Body of pancreas (tissue), 4 donors: ENCODE data around the gene MYCN. TPM values are rescaled to one million over a fixed set of nuclear protein-coding genes. Genes with fewer than 3 reads are reported as not detected.

Experiments used
- ATAC-seq: fragments of 150-250 bp; one replicate; pipeline ENCODE4 v1.9.1; 2016
- DNase-seq, 4 donors: peaks; one replicate each; pipeline ENCODE4 v3.0.0-alpha.2; 2019
- H3K27ac ChIP-seq, 4 donors: fragments of 200-600 bp; sonication (generic); 1 replicate in 3 of 4; 2 replicates in 1 of 4; pipeline versions ENCODE4 v1.5.1 to v1.6.1; 2016 to 2019; ENCODE audit warnings: mild to moderate bottlenecking in 1 of 4, mixed read lengths in 1 of 4, moderate library complexity in 1 of 4
- H3K27me3 ChIP-seq, 2 donors: fragments of 200-600 bp; sonication (generic); one replicate each; pipeline ENCODE4 v1.6.0; 2016; ENCODE audit warnings: mild to moderate bottlenecking in 1 of 2
- H3K36me3 ChIP-seq, 2 donors: fragments of 200-600 bp; sonication (generic); replicated peaks in 1 of 2; 2 replicates each; pipeline ENCODE4 v1.5.1; 2016; ENCODE audit warnings: low read depth in 2 of 2; ENCODE audit not compliant: insufficient read depth in 1 of 2
- H3K4me1 ChIP-seq: fragments of 200-600 bp; sonication (generic); one replicate; pipeline ENCODE4 v1.6.0; 2016
- H3K4me3 ChIP-seq, 2 donors: fragments of 200-600 bp; sonication (generic); 1 replicate in 1 of 2; 2 replicates in 1 of 2; pipeline ENCODE4 v1.5.1; 2016 to 2019
- H3K9me3 ChIP-seq, 3 donors: fragments of 200-600 bp; sonication (generic); 1 replicate in 2 of 3; 2 replicates in 1 of 3; pipeline ENCODE4 v1.5.1; 2016
- POLR2A ChIP-seq, 3 donors: fragments of 450-650 bp; IDR thresholded peaks; one replicate each; pipeline ENCODE4 v1.6.1; 2016; ENCODE audit warnings: antibody characterized with exemption in 3 of 3, mild to moderate bottlenecking in 2 of 3
- WGBS, 2 donors: methylation state at CpG; one replicate each; pipeline ENCODE4 v1.1.5; 2017; 5-methylcytosine and 5-hydroxymethylcytosine counted together
- intact Hi-C: fragments of 100-400 bp; cut with DNase I; formaldehyde crosslinking; loops from one replicate; pipeline ENCODE4 v1.15.1; 2023
- small RNA-seq: library from RNA; depleted of rRNA; stranded (forward); fragments of <200 nt; gene quantifications from one replicate; pipeline ENCODE3, GENCODE V24; 2016
- total RNA-seq, 2 donors: library from RNA; depleted of rRNA; stranded (reverse); fragments of >200 nt; gene quantifications; one replicate each; pipeline ENCODE4 v1.1.0, GENCODE V29; 2016
- TF ChIP-seq, protein P1 (sequence below), 7 experiments: fragments of 450-650 bp in 4 of 7; fragments of 200-600 bp in 3 of 7; sonication (generic) in 3 of 7; IDR thresholded peaks; one replicate each; pipeline ENCODE4 v1.5.1; 2016 to 2019; ENCODE audit warnings: antibody characterized with exemption in 7 of 7

The MYCN gene
- total RNA-seq, 2 donors from 2014 or later: not detected

DNA sequence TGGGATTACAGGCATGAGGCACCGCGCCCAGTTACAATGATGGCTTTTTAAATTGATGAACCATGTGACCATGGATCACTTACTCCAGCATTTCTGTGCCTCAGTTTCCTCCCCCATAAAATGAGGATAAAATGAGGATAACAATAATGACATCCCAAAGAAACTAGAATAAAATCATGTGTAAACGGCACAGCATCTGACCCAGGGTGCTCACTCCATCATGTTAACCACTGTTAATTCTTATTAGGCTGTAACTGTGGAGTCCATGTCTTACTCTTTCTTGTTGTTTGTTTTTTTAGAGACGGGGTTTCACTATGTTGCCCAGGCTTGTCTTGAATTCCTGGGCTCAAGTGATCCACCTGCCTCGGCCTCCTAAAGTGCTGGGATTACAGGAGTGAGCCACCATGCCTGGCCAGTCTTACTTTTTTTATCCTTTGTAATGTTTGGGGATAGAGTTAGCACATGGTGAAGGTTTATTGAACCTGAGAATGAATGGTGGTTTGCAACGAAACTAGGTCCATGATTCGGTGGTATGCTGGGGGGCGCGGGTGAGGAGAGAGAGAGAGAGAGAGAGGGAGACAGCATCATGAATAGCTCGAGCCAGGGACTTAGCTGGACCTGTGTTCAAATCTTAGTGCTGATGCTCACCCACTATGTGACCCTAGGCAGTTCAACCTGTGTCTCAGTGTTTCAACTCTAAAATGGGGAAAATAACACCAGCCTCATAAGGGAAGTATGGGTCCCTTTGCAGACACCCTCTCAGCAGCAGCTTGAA, 52.3 kb downstream of the MYCN start:
- Histone ChIP-seq H3K27me3 (no peaks in the 10 kb centered on the region), H3K4me1 (no peaks in the 10 kb centered on the region), H3K4me3 (no peak overlapping the region), H3K9me3 (no peaks in the 10 kb centered on the region), H3K27ac (no peak overlapping the region), H3K36me3 (no peaks in the 10 kb centered on the region)
- 72 to 83% methylated on average over 10 of the region's 10 CpGs for WGBS, 2 donors
- DNase-seq: no peak
- intact Hi-C loops: no loop called here
- TF ChIP-seq POLR2A (IDR thresholded peaks at IDR 0.05): no peak
- TF ChIP-seq, protein P1, sequence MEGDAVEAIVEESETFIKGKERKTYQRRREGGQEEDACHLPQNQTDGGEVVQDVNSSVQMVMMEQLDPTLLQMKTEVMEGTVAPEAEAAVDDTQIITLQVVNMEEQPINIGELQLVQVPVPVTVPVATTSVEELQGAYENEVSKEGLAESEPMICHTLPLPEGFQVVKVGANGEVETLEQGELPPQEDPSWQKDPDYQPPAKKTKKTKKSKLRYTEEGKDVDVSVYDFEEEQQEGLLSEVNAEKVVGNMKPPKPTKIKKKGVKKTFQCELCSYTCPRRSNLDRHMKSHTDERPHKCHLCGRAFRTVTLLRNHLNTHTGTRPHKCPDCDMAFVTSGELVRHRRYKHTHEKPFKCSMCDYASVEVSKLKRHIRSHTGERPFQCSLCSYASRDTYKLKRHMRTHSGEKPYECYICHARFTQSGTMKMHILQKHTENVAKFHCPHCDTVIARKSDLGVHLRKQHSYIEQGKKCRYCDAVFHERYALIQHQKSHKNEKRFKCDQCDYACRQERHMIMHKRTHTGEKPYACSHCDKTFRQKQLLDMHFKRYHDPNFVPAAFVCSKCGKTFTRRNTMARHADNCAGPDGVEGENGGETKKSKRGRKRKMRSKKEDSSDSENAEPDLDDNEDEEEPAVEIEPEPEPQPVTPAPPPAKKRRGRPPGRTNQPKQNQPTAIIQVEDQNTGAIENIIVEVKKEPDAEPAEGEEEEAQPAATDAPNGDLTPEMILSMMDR (IDR thresholded peaks at IDR 0.05): no peak
- ATAC-seq: no peak

DNA sequence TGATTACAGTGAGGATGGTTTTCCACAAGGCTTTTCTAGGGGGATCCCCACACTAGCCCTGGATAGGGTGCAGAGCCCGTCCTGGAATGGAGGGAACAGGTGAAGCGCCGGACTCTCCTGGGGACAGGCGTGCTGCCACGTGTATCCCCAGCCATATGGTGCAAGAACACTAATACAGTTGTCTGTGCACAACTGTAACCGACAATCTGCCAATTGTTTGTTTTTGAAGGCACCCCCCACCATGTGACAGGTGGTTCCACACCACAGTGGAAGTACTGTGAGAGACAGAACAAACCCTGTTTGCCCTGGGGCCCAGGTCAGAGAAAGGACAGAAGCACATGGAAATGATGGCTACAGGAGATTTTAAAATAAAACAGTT, 52.9 kb downstream of the MYCN start:
- intact Hi-C loops: no loop called here
- no peaks in the 10 kb centered on the region for H3K9me3 ChIP-seq
- H3K4me3 ChIP-seq: no peak overlapping the region
- no peaks in the 10 kb centered on the region for H3K4me1 ChIP-seq
- ATAC-seq: no peak
- no peaks in the 10 kb centered on the region for H3K27me3 ChIP-seq
- 53 to 64% methylated on average over 5 to 6 of the region's 6 CpGs for WGBS, 2 donors
- H3K27ac ChIP-seq: no peak overlapping the region
- TF ChIP-seq, protein P1 (IDR thresholded peaks at IDR 0.05): no peak
- TF ChIP-seq POLR2A (IDR thresholded peaks at IDR 0.05): no peak
- no peaks in the 10 kb centered on the region for H3K36me3 ChIP-seq
- no peak for DNase-seq

DNA sequence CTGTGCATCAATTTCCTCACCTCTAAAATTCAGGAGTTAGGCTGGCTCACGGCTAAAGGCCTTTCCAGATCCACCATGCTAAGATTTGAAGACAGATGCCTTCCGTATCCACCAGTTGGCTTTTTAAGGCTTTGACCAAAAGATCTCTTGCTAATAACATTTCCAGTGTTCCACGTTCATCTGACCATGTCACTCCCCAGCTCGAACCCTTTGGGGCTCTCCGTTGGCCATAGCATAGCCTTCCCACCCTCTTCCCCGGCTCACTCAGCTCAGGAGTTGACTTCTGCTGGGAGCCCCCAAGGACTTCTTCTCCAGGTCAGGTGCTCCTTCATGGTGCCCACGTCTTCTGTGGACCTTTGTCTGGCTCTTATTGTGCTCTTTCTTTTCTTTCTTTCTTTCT, 53.3 kb downstream of the MYCN start:
- no peaks in the 10 kb centered on the region for H3K36me3 ChIP-seq
- no peak for DNase-seq
- ATAC-seq: no peak
- no peaks in the 10 kb centered on the region for H3K27me3 ChIP-seq
- WGBS, 2 donors: 67 to 80% methylated on average over 7 of the region's 7 CpGs
- no peaks in the 10 kb centered on the region for H3K9me3 ChIP-seq
- H3K4me3 ChIP-seq: no peak overlapping the region
- intact Hi-C loops: no loop called here
- TF ChIP-seq, protein P1 (IDR thresholded peaks at IDR 0.05): no peak
- TF ChIP-seq POLR2A (IDR thresholded peaks at IDR 0.05): no peak
- H3K4me1 ChIP-seq: no peaks in the 10 kb centered on the region
- no peak overlapping the region for H3K27ac ChIP-seq

DNA sequence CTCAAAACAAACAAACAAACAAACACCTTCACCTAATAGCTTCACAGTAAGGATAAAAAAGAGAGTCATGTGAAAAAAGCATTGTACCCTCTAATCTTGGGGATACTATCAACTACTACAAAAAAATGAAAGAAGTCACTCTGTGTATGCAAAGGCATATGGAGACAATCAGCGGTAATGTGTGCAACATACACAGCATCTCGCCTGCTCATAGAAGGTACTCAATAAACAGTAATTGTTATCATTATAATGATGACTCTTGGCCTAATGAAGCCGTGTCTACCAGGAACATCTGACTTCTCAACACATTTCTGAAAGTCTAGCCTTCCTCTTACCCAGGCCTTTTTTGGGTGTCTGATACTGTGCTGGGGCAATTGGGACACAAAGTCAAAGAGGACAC, 55.3 kb downstream of the MYCN start:
- Histone ChIP-seq H3K4me1 (no peaks in the 10 kb centered on the region), H3K36me3 (no peaks in the 10 kb centered on the region), H3K9me3 (no peaks in the 10 kb centered on the region), H3K27me3 (no peaks in the 10 kb centered on the region), H3K4me3 (no peak overlapping the region), H3K27ac (no peak overlapping the region)
- no peak for TF ChIP-seq POLR2A (IDR thresholded peaks at IDR 0.05)
- TF ChIP-seq, protein P1 (IDR thresholded peaks at IDR 0.05): no peak
- 86 to 89% methylated on average over 3 of the region's 3 CpGs for WGBS, 2 donors
- intact Hi-C loops: no loop called here
- ATAC-seq (no peak), DNase-seq (no peak)

Small RNAs within 50 kb of the gene (small RNA-seq; reads per million reads assigned to genes)
- gene RF01210 (not detected), gene RN7SL104P (not detected)
